GM19351 (cell line): ENCODE measurements around the gene UBE2F.

Source experiments
- ATAC-seq: cut with Tn5 transposase; IDR thresholded peaks from one replicate; pipeline ENCODE4 v1.9.1; 2021; ENCODE audit warnings: mild to moderate bottlenecking, moderate library complexity; ENCODE audit not compliant: unreplicated experiment

The UBE2F gene

GRCh38 chr2:238069021-238069709 lies 102.4 kb downstream of the UBE2F start:
- no peak for ATAC-seq

DNA sequence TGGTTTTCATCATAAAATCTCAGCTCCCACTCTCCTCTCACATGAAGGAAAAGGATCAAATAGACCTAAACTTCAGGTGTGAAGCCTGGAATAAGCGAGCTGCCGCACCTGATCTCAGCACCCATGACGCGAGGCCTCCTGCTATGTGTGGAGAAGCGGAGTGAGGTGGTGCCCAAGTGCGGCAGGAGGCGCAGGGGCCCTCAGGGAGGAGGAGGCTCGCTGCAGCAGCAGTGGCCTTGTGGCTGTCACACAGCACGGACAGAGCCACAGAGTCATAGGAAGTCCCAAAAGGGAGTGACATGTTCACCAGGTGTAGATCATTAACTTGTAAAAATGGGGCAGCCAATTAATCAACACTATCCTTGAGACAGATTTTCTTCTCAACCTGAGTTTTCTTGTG lies 103.1 kb downstream of the UBE2F start:
- ATAC-seq: no peak

- ATAC-seq: no peak
These were observed 108.6 kb downstream of the UBE2F start for GRCh38 chr2:238075397-238075796.

DNA sequence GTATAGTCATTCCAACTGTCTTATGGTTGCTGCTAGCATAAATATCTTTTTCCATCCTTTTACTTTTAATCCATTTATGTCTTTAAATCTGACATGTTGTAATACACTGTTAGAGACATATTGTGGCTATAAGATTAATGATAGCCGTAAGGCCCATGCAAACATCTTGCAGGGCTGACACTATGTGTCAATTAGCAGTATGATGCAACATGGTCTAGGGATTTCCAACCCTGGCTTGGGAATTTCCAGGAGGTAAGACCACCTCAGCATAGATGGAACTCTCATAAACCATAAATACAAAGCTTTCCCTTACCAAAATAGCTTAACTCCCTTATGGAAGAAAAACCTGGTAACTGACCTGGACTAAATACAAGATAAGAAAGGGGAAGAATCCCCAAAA lies 110.5 kb downstream of the UBE2F start:
- ATAC-seq: no peak

DNA sequence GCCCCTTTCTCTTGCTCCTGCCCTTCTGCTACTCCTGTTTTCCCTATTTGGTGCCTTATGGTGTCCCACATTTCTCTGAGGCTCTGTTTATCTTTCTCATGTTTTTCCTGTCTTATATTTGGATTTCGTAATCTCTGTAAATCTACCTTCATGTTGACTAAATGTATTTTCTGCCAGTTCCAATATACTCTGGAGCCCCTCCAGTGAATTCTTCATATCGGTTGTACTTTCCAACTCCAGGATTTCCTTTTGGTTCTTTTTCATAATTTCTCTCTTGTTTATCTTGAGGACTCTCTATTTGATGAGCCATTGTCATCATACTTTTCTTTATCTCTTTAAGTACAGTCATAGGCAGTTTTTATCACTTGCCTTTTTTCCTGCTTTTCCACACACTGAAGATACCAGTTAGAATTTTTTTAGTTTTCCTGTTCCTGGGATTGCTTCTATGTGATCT lies 113.1 kb downstream of the UBE2F start:
- ATAC-seq: no peak

DNA sequence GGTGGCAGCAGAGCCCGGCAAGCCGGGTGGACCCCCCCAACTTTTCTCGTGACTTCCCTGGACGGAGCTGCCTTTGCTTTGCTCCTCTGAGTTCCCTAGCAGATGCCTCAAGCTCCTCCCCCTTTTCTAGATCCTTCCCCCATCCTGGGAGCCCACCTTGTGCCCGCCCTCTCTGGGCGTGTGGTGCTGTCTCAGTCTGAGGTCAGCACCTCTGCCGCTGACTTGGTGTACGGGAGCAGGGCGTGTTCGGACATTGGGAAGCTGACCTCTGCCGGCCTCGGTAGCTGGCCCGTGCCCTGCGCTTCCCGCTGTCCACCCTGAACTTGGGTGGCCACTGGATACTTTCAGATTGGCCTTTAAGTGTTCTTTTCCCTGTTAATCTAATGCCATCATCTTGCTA lies 113.7 kb downstream of the UBE2F start:
- no peak for ATAC-seq

GRCh38 chr2:238081150-238081549 lies 114.3 kb downstream of the UBE2F start:
- no peak for ATAC-seq

DNA sequence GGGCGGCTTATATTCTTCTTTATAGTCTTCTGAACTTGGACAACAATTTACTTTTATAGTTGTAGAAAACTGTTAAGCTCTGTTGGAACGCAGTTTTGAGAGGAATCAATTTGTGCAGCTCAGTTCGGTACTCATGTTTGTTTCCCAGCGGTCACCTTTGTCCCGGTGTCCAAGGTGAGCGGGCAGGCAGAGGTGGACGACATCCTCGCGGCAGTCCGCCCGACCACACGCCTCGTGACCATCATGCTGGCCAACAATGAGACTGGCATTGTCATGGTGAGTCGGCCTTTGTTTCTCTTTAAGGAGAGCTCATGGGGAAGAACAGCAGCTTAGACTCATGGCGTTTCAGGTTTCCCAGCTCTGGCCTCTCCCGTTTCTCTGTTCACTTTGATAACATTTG lies 114.7 kb downstream of the UBE2F start:
- ATAC-seq: no peak

DNA sequence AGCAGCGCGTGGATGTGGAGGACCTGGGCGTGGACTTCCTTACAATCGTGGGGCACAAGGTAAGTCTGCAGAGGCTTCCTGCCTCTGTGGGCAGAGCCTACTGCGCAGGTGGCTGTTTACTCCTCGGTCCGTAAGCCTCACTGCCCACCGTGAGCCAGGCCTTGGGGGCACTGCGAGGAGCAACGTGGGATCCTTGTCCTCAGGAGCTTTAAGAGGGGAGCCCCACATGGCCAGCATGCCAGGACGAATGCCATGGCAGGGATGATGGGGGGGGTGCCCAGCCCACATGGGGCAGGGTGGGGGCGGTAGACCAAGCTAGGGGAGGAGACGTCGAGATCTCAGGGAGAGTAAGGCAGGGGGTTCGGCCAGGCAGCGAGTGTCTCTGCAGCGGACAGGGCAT lies 115.3 kb downstream of the UBE2F start:
- ATAC-seq: no peak

DNA sequence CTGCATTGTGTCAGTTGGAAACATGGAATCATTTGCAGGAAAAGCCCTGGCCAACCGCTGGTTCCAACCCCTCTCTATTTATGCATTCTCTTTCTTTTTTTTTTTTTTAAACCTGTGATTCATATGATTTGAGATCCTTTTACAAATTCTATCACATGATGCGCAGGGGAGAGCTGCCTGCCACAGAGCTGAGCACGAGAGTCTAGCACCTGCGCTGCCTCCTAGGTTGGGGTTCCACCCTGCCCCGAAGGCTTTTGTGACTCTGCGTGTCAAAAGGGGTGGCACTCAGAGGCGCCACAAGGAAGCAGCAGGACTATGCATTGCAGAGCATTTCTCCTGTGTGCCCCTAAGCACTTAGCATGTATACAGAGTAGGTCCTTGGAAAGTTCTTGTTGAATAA lies 116.0 kb downstream of the UBE2F start:
- no peak for ATAC-seq

DNA sequence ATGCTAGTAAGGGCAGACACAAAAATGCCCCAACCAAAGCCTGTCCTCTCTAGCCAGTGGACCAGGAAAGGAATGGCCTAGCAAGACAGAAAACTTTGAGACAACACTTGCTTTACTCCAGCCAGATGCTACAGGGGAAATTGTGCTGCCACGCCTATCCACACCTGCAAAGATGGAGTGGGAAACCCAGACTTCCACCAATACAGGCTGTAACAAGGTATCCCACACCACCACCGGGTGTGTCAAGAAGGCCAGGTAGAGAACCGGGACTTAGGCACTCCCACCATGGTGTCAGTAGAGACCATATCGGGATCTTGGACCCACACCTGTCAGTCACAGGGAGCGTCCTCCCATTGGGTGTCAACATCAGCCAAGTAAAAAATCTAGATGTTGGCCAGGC lies 117.1 kb downstream of the UBE2F start:
- no peak for ATAC-seq

DNA sequence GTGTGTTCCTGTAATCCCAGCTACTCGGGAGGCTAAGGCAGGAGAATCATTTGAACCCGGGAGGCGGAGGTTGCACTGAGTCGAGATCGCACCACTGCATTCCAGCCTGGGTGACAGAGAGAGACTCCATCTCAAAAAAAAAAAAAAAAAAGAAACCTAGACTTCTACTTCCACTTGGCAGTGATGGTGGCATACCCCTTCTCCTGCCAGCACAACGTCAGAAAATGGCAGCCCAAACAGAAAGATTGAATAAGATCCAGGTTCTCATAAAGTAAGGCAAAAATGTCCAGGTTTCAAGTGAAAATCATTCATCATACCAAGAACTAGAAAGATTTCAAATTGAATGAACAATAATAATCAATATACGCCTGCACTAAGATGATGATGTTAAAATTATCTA lies 117.9 kb downstream of the UBE2F start:
- no peak for ATAC-seq

- ATAC-seq: no peak
These were observed 119.1 kb downstream of the UBE2F start for GRCh38 chr2:238085899-238086298.

DNA sequence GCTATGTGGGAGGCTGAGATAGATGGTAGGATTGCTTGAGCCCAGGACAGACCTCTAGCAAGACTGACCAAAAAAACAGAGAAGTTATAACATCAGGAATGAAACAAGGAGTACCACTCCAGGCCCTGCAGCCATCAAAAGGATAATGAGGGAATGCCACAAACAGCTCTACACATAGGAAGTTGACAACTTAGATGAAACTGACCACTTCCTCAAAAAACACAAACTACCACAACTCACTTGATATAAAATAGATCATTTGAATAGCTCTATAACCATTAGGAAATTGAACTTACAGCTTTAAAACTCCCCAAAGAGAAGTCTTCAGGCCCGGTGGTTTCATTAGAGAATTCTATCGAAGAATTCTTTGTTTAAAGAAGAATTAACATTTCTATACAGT lies 120.4 kb downstream of the UBE2F start:
- no peak for ATAC-seq

DNA sequence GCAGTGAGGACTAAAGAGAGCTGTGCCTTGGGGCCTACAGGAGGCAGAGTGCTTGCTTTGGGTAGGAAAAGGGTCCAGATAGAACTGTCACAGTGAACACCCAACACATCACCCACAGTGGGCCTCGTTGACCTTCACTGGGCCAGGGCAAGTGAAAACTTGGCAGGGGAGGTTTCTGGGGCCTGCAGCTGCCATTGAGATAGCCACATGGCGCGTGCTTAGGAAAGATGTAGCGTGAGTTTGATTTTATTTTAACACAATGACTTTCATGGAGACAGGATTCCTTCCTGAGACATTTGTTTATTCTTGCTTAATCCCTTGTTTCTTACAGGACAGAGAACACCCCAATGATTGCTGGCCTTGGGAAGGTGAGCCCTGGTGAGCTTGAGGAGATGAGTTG lies 124.1 kb downstream of the UBE2F start:
- ATAC-seq: no peak

- no peak for ATAC-seq
These were observed 124.7 kb downstream of the UBE2F start for GRCh38 chr2:238091436-238092060.
